A673 (cell line): ENCODE measurements around the gene MICAL3.
"Not testable (repeated sequence)": the region's sequence is repeated elsewhere in the genome, so short reads cannot be mapped to it uniquely, and the experiment has no call there.

ENCODE experiments used
- CTCF ChIP-seq: fragments of 300-800, 200-600 bp; sonication (generic); conservative IDR thresholded peaks from 2 replicates; pipeline ENCODE4 v1.5.1; 2017; ENCODE audit warnings: low read depth, mild to moderate bottlenecking, antibody characterized with exemption, low read length, moderate library complexity, mixed read lengths
- EZH2 ChIP-seq: fragments of 200-600 bp; sonication (generic); IDR thresholded peaks from 2 replicates; pipeline ENCODE4 v1.6.1; 2017; ENCODE audit warnings: borderline replicate concordance, low read depth, mild to moderate bottlenecking, mixed read lengths, antibody characterized with exemption, low read length; ENCODE audit not compliant: poor library complexity, severe bottlenecking

- not testable (repeated sequence) for TF ChIP-seq EZH2, CTCF
Observed at GRCh38 chr22:18040898-18041297, 16.5 kb upstream of the MICAL3 start.
